Thyroid gland (tissue), 4 donors: Measurements from ENCODE around the gene ETV3L.

Experiments
- POLR2A ChIP-seq, 2 donors: fragments of 450-650 bp; IDR thresholded peaks; one replicate each; pipeline ENCODE4 v1.6.1; 2017; ENCODE audit warnings: antibody characterized with exemption in 2 of 2, mild to moderate bottlenecking in 2 of 2, moderate library complexity in 1 of 2
- TF ChIP-seq, protein P1 (sequence below), 6 experiments: fragments of 200-600 bp in 3 of 6; fragments of 450-650 bp in 3 of 6; sonication (generic) in 3 of 6; IDR thresholded peaks; one replicate each; pipeline ENCODE4 v1.5.1; 2016 to 2019; ENCODE audit warnings: antibody characterized with exemption in 6 of 6, mild to moderate bottlenecking in 2 of 6, inconsistent platforms in 1 of 6, moderate library complexity in 1 of 6

DNA sequence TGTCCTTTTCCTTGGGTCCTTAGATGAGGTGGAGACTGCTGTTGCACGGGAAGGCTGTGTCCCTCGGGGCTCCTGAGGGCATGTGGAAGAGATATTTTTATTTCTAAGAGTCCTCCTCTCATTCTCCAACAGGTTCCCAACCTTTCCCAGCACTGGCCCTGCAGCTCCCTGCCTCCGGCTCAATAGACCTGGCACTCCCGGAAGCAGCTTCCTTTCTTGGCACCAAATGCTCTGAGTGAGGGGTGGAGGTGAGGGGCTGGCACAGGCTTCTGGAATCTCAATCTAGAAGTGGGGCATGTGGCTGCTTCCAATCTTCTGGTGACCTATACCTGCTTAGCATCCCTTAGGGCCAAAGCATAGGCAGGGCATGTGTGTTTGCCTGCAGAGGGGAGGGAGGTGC is 4.5 kb downstream of the ETV3L start:
- TF ChIP-seq, protein P1, sequence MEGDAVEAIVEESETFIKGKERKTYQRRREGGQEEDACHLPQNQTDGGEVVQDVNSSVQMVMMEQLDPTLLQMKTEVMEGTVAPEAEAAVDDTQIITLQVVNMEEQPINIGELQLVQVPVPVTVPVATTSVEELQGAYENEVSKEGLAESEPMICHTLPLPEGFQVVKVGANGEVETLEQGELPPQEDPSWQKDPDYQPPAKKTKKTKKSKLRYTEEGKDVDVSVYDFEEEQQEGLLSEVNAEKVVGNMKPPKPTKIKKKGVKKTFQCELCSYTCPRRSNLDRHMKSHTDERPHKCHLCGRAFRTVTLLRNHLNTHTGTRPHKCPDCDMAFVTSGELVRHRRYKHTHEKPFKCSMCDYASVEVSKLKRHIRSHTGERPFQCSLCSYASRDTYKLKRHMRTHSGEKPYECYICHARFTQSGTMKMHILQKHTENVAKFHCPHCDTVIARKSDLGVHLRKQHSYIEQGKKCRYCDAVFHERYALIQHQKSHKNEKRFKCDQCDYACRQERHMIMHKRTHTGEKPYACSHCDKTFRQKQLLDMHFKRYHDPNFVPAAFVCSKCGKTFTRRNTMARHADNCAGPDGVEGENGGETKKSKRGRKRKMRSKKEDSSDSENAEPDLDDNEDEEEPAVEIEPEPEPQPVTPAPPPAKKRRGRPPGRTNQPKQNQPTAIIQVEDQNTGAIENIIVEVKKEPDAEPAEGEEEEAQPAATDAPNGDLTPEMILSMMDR (IDR thresholded peaks at IDR 0.05), result no peak
- no peak for TF ChIP-seq POLR2A (IDR thresholded peaks at IDR 0.05)
